HepG2 (cell line): Measurements from ENCODE around the gene SYNGR2. TPM values are rescaled to one million over a fixed set of nuclear protein-coding genes. Genes with fewer than 3 reads are reported as not detected.

Experiments used
- FOXP4 ChIP-seq: sonication (generic); formaldehyde crosslinking; IDR thresholded peaks from 2 replicates; pipeline ENCODE4 v1.4.0; 2020; ENCODE audit warnings: missing genetic modification reagents
- GMEB1 ChIP-seq: sonication (generic); formaldehyde crosslinking; IDR thresholded peaks from 2 replicates; pipeline ENCODE4 v1.5.1; 2020; ENCODE audit warnings: missing genetic modification reagents, mild to moderate bottlenecking, borderline replicate concordance
- MED13 ChIP-seq: sonication (generic); formaldehyde crosslinking; IDR thresholded peaks from 2 replicates; pipeline ENCODE4 v1.5.0; 2020; ENCODE audit warnings: missing genetic modification reagents
- MTF2 ChIP-seq: sonication (generic); formaldehyde crosslinking; IDR thresholded peaks from 2 replicates; pipeline ENCODE4 v1.5.0; 2020; ENCODE audit warnings: missing genetic modification reagents, borderline replicate concordance
- RORA ChIP-seq: sonication (generic); formaldehyde crosslinking; IDR thresholded peaks from 2 replicates; pipeline ENCODE4 v1.5.0; 2020; ENCODE audit warnings: mild to moderate bottlenecking, missing genetic modification reagents, moderate library complexity
- SCMH1 ChIP-seq: sonication (generic); formaldehyde crosslinking; IDR thresholded peaks from 2 replicates; pipeline ENCODE4 v1.9.0; 2021; ENCODE audit warnings: missing genetic modification reagents, mild to moderate bottlenecking, borderline replicate concordance
- SRSF4 ChIP-seq: fragments of 200-400 bp; formaldehyde crosslinking; IDR thresholded peaks from one replicate; pipeline ENCODE4 v1.6.1; 2018; ENCODE audit warnings: mild to moderate bottlenecking, low read depth, low read length, moderate library complexity; ENCODE audit not compliant: poor library complexity, severe bottlenecking
- TEF ChIP-seq: sonication (generic); formaldehyde crosslinking; IDR thresholded peaks from 2 replicates; pipeline ENCODE4 v1.5.0; 2020; ENCODE audit warnings: missing genetic modification reagents
- TFE3 ChIP-seq: IDR thresholded peaks from 2 replicates; pipeline ENCODE4 v1.6.1; 2016
- ZHX2 ChIP-seq, 2 experiments: sonication (generic) in 1 of 2; formaldehyde crosslinking in 1 of 2; IDR thresholded peaks; 2 replicates each; pipeline versions ENCODE4 v1.6.1 to v1.9.0; 2014 to 2022; ENCODE audit warnings: antibody characterized with exemption in 1 of 2, borderline replicate concordance in 1 of 2, inconsistent platforms in 1 of 2, low read depth in 1 of 2, missing genetic modification reagents in 1 of 2
- ZSCAN12 ChIP-seq: sonication (generic); formaldehyde crosslinking; IDR thresholded peaks from 2 replicates; pipeline ENCODE4 v1.9.0; 2021; ENCODE audit warnings: mild to moderate bottlenecking, missing genetic modification reagents
- polyA plus RNA-seq, 8 experiments: library from polyadenylated mRNA; depleted of rRNA in 3 of 8; stranded (reverse) in 7 of 8; unstranded in 1 of 8; fragments of >200 nt; fragmentation: Illumina TruSeq in 4 of 8; extraction: Trizol in 4 of 8; gene quantifications; 2 replicates each; pipeline versions ENCODE4 v1.2.1 to v1.2.3, GENCODE V29; 2011 to 2016; ENCODE audit warnings: low read depth in 4 of 8, missing spikeins in 1 of 8, mixed read lengths in 1 of 8; ENCODE audit not compliant: insufficient read depth in 1 of 8
- total RNA-seq, 5 experiments: library from RNA; depleted of rRNA; stranded (reverse); fragments of >200 nt; fragmentation: Illumina TruSeq; extraction: Trizol; gene quantifications; 2 replicates each; pipeline ENCODE4 v1.2.3, GENCODE V29; 2016; ENCODE audit warnings: low read depth in 1 of 5

SYNGR2 gene
- total and polyA plus RNA-seq, 2 of the 13 experiments (the other 11 are each of a cell fraction or from before 2014, with no cell fraction given) = 46.7 to 170 TPM

GRCh38 chr17:78168242-78168902 is at the start of gene SYNGR2 (continued):
- TF ChIP-seq TEF (CRISPR knock-in tag) (peak; percentile 68; the same call in 1 of the 2 replicates), ZSCAN12 (no peak; the same call in 1 of the 2 replicates), FOXP4 (CRISPR knock-in tag) (no peak), MTF2 (CRISPR knock-in tag) (no peak), GMEB1 (CRISPR knock-in tag) (no peak; the same call in 1 of the 2 replicates), RORA (no peak), SRSF4 (no peak), TFE3 (CRISPR knock-in tag) (peak; percentile 45; the same call in 1 of the 2 replicates), MED13 (CRISPR knock-in tag) (no peak), ZHX2 (IDR thresholded peaks at IDR 0.05; ENCODE audit: low read depth) (no peak), ZHX2 (CRISPR knock-in tag; IDR thresholded peaks at IDR 0.05; ENCODE audit: borderline replicate concordance) (peak; percentile 68; the same call in 1 of the 2 replicates), SCMH1 (CRISPR knock-in tag) (no peak)
